GM12801 (cell line): Measurements from ENCODE around the gene FOXC1.

ENCODE experiments used
- CTCF ChIP-seq: IDR thresholded peaks from one replicate; pipeline ENCODE4 v1.5.1; 2011; ENCODE audit warnings: control low read depth; ENCODE audit not compliant: insufficient read length; ENCODE audit errors: extremely low read depth

The FOXC1 gene

DNA sequence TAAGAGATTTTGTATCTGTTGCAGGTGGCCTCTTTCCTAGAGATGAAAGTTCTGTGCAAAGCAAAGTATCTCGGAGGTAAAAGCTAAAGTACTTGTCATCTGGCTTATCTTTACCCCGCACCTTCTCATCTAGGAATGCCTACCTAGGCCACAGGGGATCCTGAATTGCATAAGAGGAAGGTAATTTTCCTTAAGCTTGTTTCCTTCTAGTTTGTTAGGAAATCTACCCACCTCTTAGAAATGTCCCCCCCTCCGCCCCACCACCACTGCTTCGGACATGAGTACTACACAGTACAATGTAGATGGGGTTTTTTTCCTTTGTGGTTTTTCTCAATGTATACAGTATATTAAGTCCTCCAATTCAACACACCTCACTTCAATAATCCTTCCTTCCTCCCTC lies 21.5 kb downstream of the FOXC1 start:
- TF ChIP-seq CTCF = no peak

- TF ChIP-seq CTCF = no peak
These were observed 23.8 kb downstream of the FOXC1 start for GRCh38 chr6:1633366-1634021.

- TF ChIP-seq CTCF = no peak
These were observed 24.4 kb downstream of the FOXC1 start for GRCh38 chr6:1634081-1634480.

GRCh38 chr6:1635305-1636010 lies 25.7 kb downstream of the FOXC1 start:
- no peak for TF ChIP-seq CTCF

DNA sequence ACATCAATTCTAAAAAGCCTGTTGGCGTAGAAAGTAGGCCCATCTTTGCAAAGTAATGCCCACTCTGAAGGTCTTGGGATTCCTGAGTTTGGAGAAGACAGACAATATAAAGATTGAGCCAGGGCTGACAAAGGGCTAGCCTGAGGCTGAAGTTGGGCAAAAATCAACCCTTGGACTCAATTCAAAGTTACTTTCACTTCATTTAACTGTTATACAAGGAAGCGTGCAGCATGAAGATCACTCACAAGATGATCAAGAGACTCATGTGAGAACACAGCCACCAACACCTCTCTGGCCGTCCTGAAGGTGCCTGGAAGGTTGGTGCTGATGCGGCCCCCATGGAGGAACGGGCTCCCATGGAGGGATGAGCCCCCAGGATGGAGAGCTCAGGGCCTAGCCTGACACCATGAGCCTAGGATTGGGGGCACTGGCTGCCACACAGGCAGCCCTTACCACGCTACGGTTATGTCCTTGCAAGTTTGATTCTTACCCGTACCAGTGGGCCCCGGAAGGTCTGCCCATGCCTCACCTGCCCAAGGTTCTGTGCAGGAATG lies 26.6 kb downstream of the FOXC1 start:
- no peak for TF ChIP-seq CTCF

DNA sequence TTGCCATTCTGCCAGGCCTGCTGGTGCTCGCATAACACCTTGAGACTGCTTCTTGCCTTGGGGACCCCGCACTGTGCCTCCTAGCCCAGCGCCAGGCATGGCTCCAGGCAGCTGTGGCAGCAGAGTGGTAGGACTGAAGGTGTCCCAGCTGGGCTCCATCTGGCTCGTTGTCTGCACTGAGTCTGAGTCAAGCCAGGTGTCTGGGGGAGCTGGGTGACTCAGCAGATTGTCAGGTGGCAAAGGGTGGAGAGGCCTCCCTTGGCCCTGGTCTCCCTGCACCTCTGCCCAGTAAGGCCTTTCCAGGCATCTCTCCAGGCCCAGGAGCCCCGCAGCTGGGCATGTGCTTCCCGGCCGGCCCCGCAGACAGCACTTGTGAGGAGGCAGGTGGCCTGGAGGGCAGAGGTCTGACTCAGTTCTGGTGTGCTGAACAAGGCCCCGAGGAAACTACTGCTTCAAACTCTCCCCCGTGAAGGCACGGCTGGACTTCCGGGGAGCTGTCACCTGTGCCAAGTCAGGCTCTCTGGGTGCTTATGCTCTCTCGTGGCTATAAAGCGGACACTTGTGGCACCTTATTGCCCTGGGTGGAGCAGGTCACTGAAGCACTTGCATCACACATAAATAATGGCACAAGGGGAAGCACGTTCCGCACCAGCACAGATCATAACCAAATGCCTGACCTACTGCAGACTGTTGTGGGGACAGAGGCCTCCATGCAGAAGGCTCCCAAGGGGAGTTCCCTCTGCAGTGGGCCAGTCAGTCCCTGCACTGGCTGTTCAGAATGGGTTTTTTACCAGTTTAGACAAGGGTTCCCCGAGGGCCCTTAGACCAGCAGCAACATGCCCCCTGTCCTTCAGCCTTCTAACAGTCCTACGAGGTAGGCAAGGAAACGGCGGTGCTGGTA lies 27.5 kb downstream of the FOXC1 start:
- no peak for TF ChIP-seq CTCF

GRCh38 chr6:1639430-1639829 lies 29.7 kb downstream of the FOXC1 start:
- no peak for TF ChIP-seq CTCF
